PFSK-1 (cell line): ENCODE measurements around the gene ERFE.

Experiments used
- FOXP2 ChIP-seq: optimal IDR thresholded peaks from 2 replicates; pipeline ENCODE3; 2011; ENCODE audit warnings: borderline replicate concordance, control low read depth, inconsistent platforms; ENCODE audit not compliant: insufficient read depth; ENCODE audit errors: extremely low read length, extremely low read depth
- POLR2AphosphoS5 ChIP-seq: IDR thresholded peaks from 2 replicates; pipeline ENCODE4 v1.6.1; 2012; ENCODE audit warnings: low read depth, mild to moderate bottlenecking, control low read depth, low read length, moderate library complexity
- SIN3A ChIP-seq: IDR thresholded peaks from 2 replicates; pipeline ENCODE4 v1.6.1; 2012; ENCODE audit warnings: mild to moderate bottlenecking, low read length, moderate library complexity, borderline replicate concordance; ENCODE audit not compliant: insufficient read depth
- TAF1 ChIP-seq: IDR thresholded peaks from 2 replicates; pipeline ENCODE4 v1.6.1; 2012; ENCODE audit warnings: low read length, control low read depth, borderline replicate concordance; ENCODE audit not compliant: insufficient read depth
- TF ChIP-seq, protein P1 (sequence below), 2 experiments: IDR thresholded peaks; 2 replicates each; pipeline versions ENCODE4 v1.6.1 to v1.8.0; 2011 to 2012; ENCODE audit warnings: low read depth in 2 of 2, low read length in 2 of 2, control low read depth in 1 of 2, inconsistent platforms in 1 of 2, mild to moderate bottlenecking in 1 of 2, moderate library complexity in 1 of 2; ENCODE audit not compliant: insufficient read depth in 1 of 2

Gene ERFE

GRCh38 chr2:238123218-238123971 lies 35.4 kb upstream of the ERFE start:
- TF ChIP-seq TAF1 (no peak), SIN3A (no peak), FOXP2 (no peak), POLR2AphosphoS5 (no peak)
- TF ChIP-seq, protein P1, sequence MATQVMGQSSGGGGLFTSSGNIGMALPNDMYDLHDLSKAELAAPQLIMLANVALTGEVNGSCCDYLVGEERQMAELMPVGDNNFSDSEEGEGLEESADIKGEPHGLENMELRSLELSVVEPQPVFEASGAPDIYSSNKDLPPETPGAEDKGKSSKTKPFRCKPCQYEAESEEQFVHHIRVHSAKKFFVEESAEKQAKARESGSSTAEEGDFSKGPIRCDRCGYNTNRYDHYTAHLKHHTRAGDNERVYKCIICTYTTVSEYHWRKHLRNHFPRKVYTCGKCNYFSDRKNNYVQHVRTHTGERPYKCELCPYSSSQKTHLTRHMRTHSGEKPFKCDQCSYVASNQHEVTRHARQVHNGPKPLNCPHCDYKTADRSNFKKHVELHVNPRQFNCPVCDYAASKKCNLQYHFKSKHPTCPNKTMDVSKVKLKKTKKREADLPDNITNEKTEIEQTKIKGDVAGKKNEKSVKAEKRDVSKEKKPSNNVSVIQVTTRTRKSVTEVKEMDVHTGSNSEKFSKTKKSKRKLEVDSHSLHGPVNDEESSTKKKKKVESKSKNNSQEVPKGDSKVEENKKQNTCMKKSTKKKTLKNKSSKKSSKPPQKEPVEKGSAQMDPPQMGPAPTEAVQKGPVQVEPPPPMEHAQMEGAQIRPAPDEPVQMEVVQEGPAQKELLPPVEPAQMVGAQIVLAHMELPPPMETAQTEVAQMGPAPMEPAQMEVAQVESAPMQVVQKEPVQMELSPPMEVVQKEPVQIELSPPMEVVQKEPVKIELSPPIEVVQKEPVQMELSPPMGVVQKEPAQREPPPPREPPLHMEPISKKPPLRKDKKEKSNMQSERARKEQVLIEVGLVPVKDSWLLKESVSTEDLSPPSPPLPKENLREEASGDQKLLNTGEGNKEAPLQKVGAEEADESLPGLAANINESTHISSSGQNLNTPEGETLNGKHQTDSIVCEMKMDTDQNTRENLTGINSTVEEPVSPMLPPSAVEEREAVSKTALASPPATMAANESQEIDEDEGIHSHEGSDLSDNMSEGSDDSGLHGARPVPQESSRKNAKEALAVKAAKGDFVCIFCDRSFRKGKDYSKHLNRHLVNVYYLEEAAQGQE (IDR thresholded peaks at IDR 0.05; ENCODE audit: insufficient read depth in 1 of 2, low read depth in 2 of 2, low read length in 2 of 2) = no peak

GRCh38 chr2:238123991-238124470 lies 34.7 kb upstream of the ERFE start:
- TF ChIP-seq POLR2AphosphoS5 (no peak), FOXP2 (no peak), TAF1 (no peak), SIN3A (no peak)
- TF ChIP-seq, protein P1 (IDR thresholded peaks at IDR 0.05; ENCODE audit: insufficient read depth in 1 of 2, low read depth in 2 of 2, low read length in 2 of 2) = no peak

- TF ChIP-seq SIN3A (no peak), POLR2AphosphoS5 (no peak), FOXP2 (no peak), TAF1 (no peak)
- TF ChIP-seq, protein P1 (IDR thresholded peaks at IDR 0.05; ENCODE audit: insufficient read depth in 1 of 2, low read depth in 2 of 2, low read length in 2 of 2) = no peak
These were observed 34.2 kb upstream of the ERFE start for GRCh38 chr2:238124488-238125126.

DNA sequence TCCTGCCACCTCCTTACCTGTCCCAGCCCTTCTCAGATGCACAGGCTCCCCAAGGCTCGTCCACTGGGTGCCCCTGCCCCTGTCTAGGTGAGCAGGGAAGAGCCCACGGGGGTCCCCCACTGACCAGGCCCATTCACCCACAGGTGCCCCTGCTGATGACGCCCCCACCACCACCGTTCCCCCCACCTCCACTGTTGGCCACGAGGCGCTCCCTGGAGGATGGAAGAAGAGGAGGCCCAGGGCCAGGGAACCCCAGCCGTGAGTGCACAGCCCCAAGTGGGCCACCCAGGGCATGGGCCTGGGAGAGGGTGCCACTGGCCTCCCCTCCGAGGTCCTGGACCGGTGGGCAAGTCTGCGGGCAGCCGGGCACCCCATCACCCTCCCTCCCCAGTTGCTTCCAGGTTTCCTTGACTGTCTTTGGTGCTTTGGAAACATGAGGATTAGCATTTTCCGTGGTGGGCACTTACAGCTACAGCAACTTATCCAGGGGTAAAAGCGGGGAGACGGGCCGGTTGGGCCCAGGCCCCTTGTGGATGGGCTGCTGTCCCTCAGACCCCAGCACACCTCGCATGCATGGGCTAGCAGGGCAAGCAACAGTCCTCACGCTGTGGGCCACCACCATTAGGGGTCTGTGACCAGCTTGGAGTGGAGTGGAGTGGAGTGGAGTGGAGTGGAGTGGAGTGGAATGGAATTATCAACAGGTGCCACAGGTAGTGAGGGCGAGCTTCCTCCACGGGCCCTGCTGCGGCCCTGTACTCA lies 33.5 kb upstream of the ERFE start:
- no peak for TF ChIP-seq POLR2AphosphoS5
- no peak for TF ChIP-seq FOXP2
- no peak for TF ChIP-seq TAF1
- no peak for TF ChIP-seq SIN3A
- TF ChIP-seq, protein P1 (IDR thresholded peaks at IDR 0.05; ENCODE audit: insufficient read depth in 1 of 2, low read depth in 2 of 2, low read length in 2 of 2) = no peak
